HEK293 (cell line): ENCODE measurements around the gene THRAP3.

Experiments
- CTCF ChIA-PET: fragments of 350-600 bp; formaldehyde crosslinking; extraction: SDS; loops from one replicate; lab custom pipeline; 2021; ENCODE audit warnings: antibody characterized with exemption; lab: Yijun Ruan, JAX
- POLR2A ChIA-PET: fragments of 300-600 bp; formaldehyde crosslinking; extraction: SDS; loops from one replicate; lab custom pipeline; 2020; ENCODE audit warnings: antibody characterized with exemption, inconsistent platforms; lab: Yijun Ruan, JAX
- H3K27ac ChIP-seq: fragments of 200-500 bp; sonication (Bioruptor generic); 2 replicates; pipeline ENCODE4 v1.5.1; 2014; ENCODE audit warnings: low read depth, low read length, control low read depth, inconsistent platforms; ENCODE audit errors: extremely low read depth
- H3K36me3 ChIP-seq, 2 experiments: fragments of 200-500 bp in 1 of 2; sonication (Bioruptor generic) in 1 of 2; 1 replicate in 1 of 2; 2 replicates in 1 of 2; pipeline ENCODE4 v1.5.1; 2014 to 2017; ENCODE audit warnings: inconsistent platforms in 2 of 2, low read length in 2 of 2; ENCODE audit not compliant: control insufficient read depth in 2 of 2, insufficient read depth in 1 of 2
- H3K4me1 ChIP-seq: fragments of 200-500 bp; sonication (Bioruptor generic); 2 replicates; pipeline ENCODE4 v1.5.1; 2014; ENCODE audit warnings: mild to moderate bottlenecking, low read length, inconsistent platforms; ENCODE audit not compliant: control insufficient read depth, insufficient read depth
- H3K4me3 ChIP-seq: 2 replicates; pipeline ENCODE4 v1.5.1; 2011; ENCODE audit warnings: low read depth, mild to moderate bottlenecking, control low read depth, low read length, moderate library complexity
- H3K9me3 ChIP-seq: fragments of 200-500 bp; sonication (Bioruptor generic); 2 replicates; pipeline ENCODE4 v1.5.1; 2014; ENCODE audit warnings: low read depth, low read length, inconsistent platforms; ENCODE audit not compliant: control insufficient read depth, insufficient read depth
- CTCF ChIP-seq: fragments of 450-650 bp; formaldehyde crosslinking; IDR thresholded peaks from 2 replicates; pipeline ENCODE4 v1.5.1; 2016; ENCODE audit warnings: missing biosample characterization, missing genetic modification characterization
- GLIS1 ChIP-seq: fragments of 450-650 bp; formaldehyde crosslinking; IDR thresholded peaks from 2 replicates; pipeline ENCODE4 v1.5.1; 2016; ENCODE audit warnings: missing biosample characterization, missing genetic modification characterization
- GLIS2 ChIP-seq: fragments of 450-650 bp; formaldehyde crosslinking; IDR thresholded peaks from 2 replicates; pipeline ENCODE4 v1.5.1; 2016; ENCODE audit warnings: missing biosample characterization, missing genetic modification characterization
- HIC1 ChIP-seq: fragments of 450-650 bp; formaldehyde crosslinking; IDR thresholded peaks from 2 replicates; pipeline ENCODE4 v1.5.1; 2016; ENCODE audit warnings: missing biosample characterization, missing genetic modification characterization
- KLF7 ChIP-seq: fragments of 450-650 bp; formaldehyde crosslinking; IDR thresholded peaks from 2 replicates; pipeline ENCODE4 v1.5.1; 2016; ENCODE audit warnings: missing biosample characterization, missing genetic modification characterization, borderline replicate concordance
- PBX3 ChIP-seq: sonication (generic); formaldehyde crosslinking; IDR thresholded peaks from 2 replicates; pipeline ENCODE4 v1.8.1; 2022; ENCODE audit warnings: mild to moderate bottlenecking, moderate library complexity, missing genetic modification reagents
- SP2 ChIP-seq: fragments of 450-650 bp; formaldehyde crosslinking; IDR thresholded peaks from 2 replicates; pipeline ENCODE4 v1.5.1; 2016; ENCODE audit warnings: missing biosample characterization, missing genetic modification characterization
- SP3 ChIP-seq: fragments of 450-650 bp; formaldehyde crosslinking; IDR thresholded peaks from 2 replicates; pipeline ENCODE4 v1.5.1; 2016; ENCODE audit warnings: missing biosample characterization, missing genetic modification characterization
- ZBTB10 ChIP-seq: fragments of 450-650 bp; formaldehyde crosslinking; IDR thresholded peaks from 2 replicates; pipeline ENCODE4 v1.5.1; 2016; ENCODE audit warnings: missing biosample characterization, missing genetic modification characterization
- ZBTB20 ChIP-seq: fragments of 450-650 bp; formaldehyde crosslinking; IDR thresholded peaks from 2 replicates; pipeline ENCODE4 v1.5.1; 2016; ENCODE audit warnings: missing biosample characterization, missing genetic modification characterization
- ZBTB6 ChIP-seq: fragments of 450-650 bp; formaldehyde crosslinking; IDR thresholded peaks from 2 replicates; pipeline ENCODE4 v1.5.1; 2017; ENCODE audit warnings: missing biosample characterization, missing genetic modification characterization
- ZBTB7A ChIP-seq: fragments of 450-650 bp; formaldehyde crosslinking; IDR thresholded peaks from 2 replicates; pipeline ENCODE4 v1.5.1; 2016; ENCODE audit warnings: low read depth, missing biosample characterization, missing genetic modification characterization
- ZFHX2 ChIP-seq: fragments of 450-650 bp; formaldehyde crosslinking; conservative IDR thresholded peaks from 2 replicates; pipeline ENCODE4 v1.5.1; 2016; ENCODE audit warnings: missing biosample characterization, missing genetic modification characterization
- ZIC2 ChIP-seq: fragments of 450-650 bp; formaldehyde crosslinking; IDR thresholded peaks from 2 replicates; pipeline ENCODE4 v1.5.1; 2016; ENCODE audit warnings: missing biosample characterization, missing genetic modification characterization
- ZNF19 ChIP-seq: fragments of 450-650 bp; formaldehyde crosslinking; IDR thresholded peaks from 2 replicates; pipeline ENCODE4; 2016; ENCODE audit warnings: missing biosample characterization, missing genetic modification characterization, low read depth
- ZNF239 ChIP-seq: fragments of 450-650 bp; formaldehyde crosslinking; IDR thresholded peaks from 2 replicates; pipeline ENCODE4 v1.5.1; 2016; ENCODE audit warnings: missing biosample characterization, missing genetic modification characterization
- ZNF335 ChIP-seq: fragments of 450-650 bp; formaldehyde crosslinking; conservative IDR thresholded peaks from 2 replicates; pipeline ENCODE4 v1.5.1; 2016; ENCODE audit warnings: missing biosample characterization, missing genetic modification characterization
- ZNF398 ChIP-seq: fragments of 450-650 bp; formaldehyde crosslinking; IDR thresholded peaks from 2 replicates; pipeline ENCODE4 v1.5.1; 2017; ENCODE audit warnings: missing biosample characterization, missing genetic modification characterization
- ZNF501 ChIP-seq: fragments of 450-650 bp; formaldehyde crosslinking; IDR thresholded peaks from 2 replicates; pipeline ENCODE4 v1.5.1; 2016; ENCODE audit warnings: missing biosample characterization, missing genetic modification characterization
- ZNF629 ChIP-seq: fragments of 450-650 bp; formaldehyde crosslinking; IDR thresholded peaks from 2 replicates; pipeline ENCODE4 v1.5.1; 2017; ENCODE audit warnings: missing biosample characterization, missing genetic modification characterization
- ZNF704 ChIP-seq: fragments of 450-650 bp; formaldehyde crosslinking; IDR thresholded peaks from 2 replicates; pipeline ENCODE4 v1.5.1; 2016; ENCODE audit warnings: missing biosample characterization, missing genetic modification characterization
- ZNF777 ChIP-seq: fragments of 450-650 bp; formaldehyde crosslinking; IDR thresholded peaks from 2 replicates; pipeline ENCODE4 v1.5.1; 2017; ENCODE audit warnings: missing biosample characterization, missing genetic modification characterization, borderline replicate concordance

The THRAP3 gene

GRCh38 chr1:36306210-36306901, 82.1 kb downstream of the THRAP3 start, which contains the start of gene SH3D21:
TSS of gene SH3D21 (plus strand) at chr1:36306368. CDS start at chr1:36306421, 53 bp downstream.
- Histone ChIP-seq H3K27ac (peak within 1 kb of the TSS; percentile 75; the same call in 1 of the 2 replicates), H3K4me1 (no peaks in the 10 kb centered on the region), H3K36me3 (peaks cover 1 to 78% of the 10 kb centered on the region in 2 experiments; a peak in 2 of 3 replicates), H3K4me3 (peak within 1 kb of the TSS; percentile 53), H3K9me3 (no peaks in the 10 kb centered on the region)
- ChIA-PET CTCF (interaction anchor here (0.6 to 1.1 kb wide), 3 partner anchors 21 to 103 kb away, joined by 3 to 7 read pairs (median 7); no protein-coding TSS in a partner anchor), POLR2A (interaction anchor here (0.7 to 2.4 kb wide), 9 partner anchors 8 to 157 kb away, joined by 3 to 11 read pairs (median 5); partner anchors contain the start of genes EVA1B, LSM10 and TRAPPC3)
- TF ChIP-seq ZBTB7A (tag by site-specific recombination) (peak; percentile 59; the same call in 1 of the 2 replicates), ZBTB10 (tag by site-specific recombination) (peak; percentile 57; the same call in 1 of the 2 replicates), ZIC2 (0 out of 2 replicates have a peak, but pooled peaks have one; percentile 13), PBX3 (0 out of 2 replicates have a peak, but pooled peaks have one; percentile 38), CTCF (peak; percentile 53), ZBTB20 (tag by site-specific recombination) (peak; percentile 91), ZBTB6 (tag by site-specific recombination) (0 out of 2 replicates have a peak, but pooled peaks have one; percentile 16), SP3 (peak; percentile 76), GLIS2 (peak; percentile 54; the same call in 1 of the 2 replicates), ZNF704 (tag by site-specific recombination) (no peak), ZNF335 (tag by site-specific recombination) (0 out of 2 replicates have a peak, but pooled peaks have one; percentile 48), SP2 (tag by site-specific recombination) (peak; percentile 74), ZNF19 (no peak), ZNF777 (tag by site-specific recombination) (peak; percentile 47; the same call in 1 of the 2 replicates), ZNF398 (tag by site-specific recombination) (0 out of 2 replicates have a peak, but pooled peaks have one; percentile 20), ZNF501 (tag by site-specific recombination) (peak; percentile 57; the same call in 1 of the 2 replicates), ZNF239 (no peak), GLIS1 (tag by site-specific recombination) (peak; percentile 5; the same call in 1 of the 2 replicates), ZFHX2 (tag by site-specific recombination) (peak; percentile 89), KLF7 (tag by site-specific recombination) (0 out of 2 replicates have a peak, but pooled peaks have one; percentile 41), ZNF629 (tag by site-specific recombination) (peak; percentile 23; the same call in 1 of the 2 replicates), HIC1 (peak; percentile 39; the same call in 1 of the 2 replicates)
